Loucy (cell line): ENCODE data around the gene BARX2.

Source experiments
- CTCF ChIP-seq: fragments of 200-600 bp; sonication (generic); conservative IDR thresholded peaks from 2 replicates; pipeline ENCODE4 v1.5.1; 2014; ENCODE audit warnings: mild to moderate bottlenecking, antibody characterized with exemption, low read length
- EZH2phosphoT487 ChIP-seq: fragments of 200-600 bp; IDR thresholded peaks from 2 replicates; pipeline ENCODE4 v1.6.1; 2018; ENCODE audit warnings: antibody characterized with exemption, mild to moderate bottlenecking, moderate library complexity, borderline replicate concordance

- no peak for TF ChIP-seq CTCF
- no peak for TF ChIP-seq EZH2phosphoT487
Observed at GRCh38 chr11:129380413-129380812, 4.8 kb downstream of the BARX2 start.
